ENCODE measurements around the gene PLCL1. TPM values are rescaled to one million over a fixed set of nuclear protein-coding genes. Genes with fewer than 3 reads are reported as not detected.

PLCL1 gene
- total and polyA plus RNA-seq, 2 donors (not counting 3 experiments of a cell fraction or from before 2014, with no cell fraction given) = 0.79 to 3.4 TPM

- Histone ChIP-seq H3K27me3 (ENCODE audit: control insufficient read depth in 2 of 2, insufficient read depth in 2 of 2, low read length in 2 of 2) (no peaks in the 10 kb centered on the region), H3K27ac (ENCODE audit: insufficient read depth, low read depth, low read length) (no peak overlapping the region), H3K4me2 (ENCODE audit: insufficient read depth, low read length) (no peak overlapping the region), H3K4me1 (ENCODE audit: control insufficient read depth, extremely low read depth, insufficient read depth, low read length) (no peaks in the 10 kb centered on the region), H3K9me3 (replicated peaks; ENCODE audit: control insufficient read depth, insufficient read depth, low read length) (no peaks in the 10 kb centered on the region), H3K9me1 (replicated peaks; ENCODE audit: control insufficient read depth, extremely low read depth, insufficient read depth, low read length) (no peaks in the 10 kb centered on the region), H3K79me2 (ENCODE audit: control insufficient read depth, insufficient read depth, low read length) (no peaks in the 10 kb centered on the region), H3K9ac (replicated peaks; ENCODE audit: extremely low read depth, insufficient read depth, low read length) (no peak overlapping the region), H3K4me3 (replicated peaks in 1 of 3; ENCODE audit: insufficient read depth in 1 of 3, low read depth in 1 of 3, low read length in 3 of 3) (no peak overlapping the region), H4K20me1 (replicated peaks; ENCODE audit: control insufficient read depth, extremely low read depth, insufficient read depth, low read length) (no peaks in the 10 kb centered on the region), H2AFZ (ENCODE audit: low read depth, low read length) (no peak overlapping the region), H3K36me3 (ENCODE audit: control insufficient read depth in 2 of 2, extremely low read depth in 1 of 2, insufficient read depth in 2 of 2, low read length in 2 of 2) (no peaks in the 10 kb centered on the region)
- POLR2A ChIA-PET = no interaction called here
- TF ChIP-seq MAX (IDR thresholded peaks at IDR 0.05; ENCODE audit: insufficient read depth, insufficient read length) = no peak
- TF ChIP-seq MYC (IDR thresholded peaks at IDR 0.05; ENCODE audit: low read depth, low read length) = no peak
- no peak for TF ChIP-seq CTCF (IDR thresholded peaks at IDR 0.05; ENCODE audit: extremely low read depth in 1 of 2, insufficient read depth in 1 of 2, low read depth in 1 of 2, low read length in 2 of 2)
- no peak for TF ChIP-seq POLR2A (IDR thresholded peaks at IDR 0.05; ENCODE audit: low read depth, low read length)
- DNase-seq (ENCODE audit: low read depth, low spot score) (no peak), FAIRE-seq (no peak)
- intact Hi-C loops (cut with micrococcal nuclease) = no loop called here
- dilution Hi-C loops (cut with MboI; ENCODE audit: extremely low pct_ligation_motif_present, low sequenced_read_pairs) = no loop called here
- BruUV-seq (replicated peaks) = no TSS peak
- CTCF ChIA-PET = interaction anchor here (0.6 to 1.5 kb wide), 5 partner anchors 10 to 270 kb away, joined by 3 to 4 read pairs (median 3); no protein-coding TSS in a partner anchor
Observed at GRCh38 chr2:197857476-197858107, 53.2 kb downstream of the PLCL1 start.

GRCh38 chr2:197858607-197859140, 54.3 kb downstream of the PLCL1 start:
- TF ChIP-seq JUN (IDR thresholded peaks at IDR 0.05; ENCODE audit: borderline replicate concordance, insufficient read depth, insufficient read length, low read depth) (no peak), MYC (IDR thresholded peaks at IDR 0.05; ENCODE audit: low read depth, low read length) (no peak), POLR2AphosphoS5 (IDR thresholded peaks at IDR 0.05; ENCODE audit: insufficient read depth, low read depth, low read length) (no peak), EZH2 (IDR thresholded peaks at IDR 0.05; ENCODE audit: borderline replicate concordance, low read depth, low read length, severe bottlenecking) (no peak), GATA2 (IDR thresholded peaks at IDR 0.05; ENCODE audit: insufficient read depth, insufficient read length, low read depth, low read length) (no peak), FOS (IDR thresholded peaks at IDR 0.05; ENCODE audit: borderline replicate concordance, insufficient read depth, low read length) (no peak), POLR2A (IDR thresholded peaks at IDR 0.05; ENCODE audit: low read depth, low read length) (no peak), MAX (IDR thresholded peaks at IDR 0.05; ENCODE audit: insufficient read depth, insufficient read length) (no peak), CTCF (IDR thresholded peaks at IDR 0.05; ENCODE audit: extremely low read depth in 1 of 2, insufficient read depth in 1 of 2, low read depth in 1 of 2, low read length in 2 of 2) (no peak)
- H3K27ac ChIP-seq (ENCODE audit: insufficient read depth, low read depth, low read length) = no peak overlapping the region
- H3K4me3 ChIP-seq (replicated peaks in 1 of 3; ENCODE audit: insufficient read depth in 1 of 3, low read depth in 1 of 3, low read length in 3 of 3) = no peak overlapping the region
- no peaks in the 10 kb centered on the region for H3K79me2 ChIP-seq (ENCODE audit: control insufficient read depth, insufficient read depth, low read length)
- no peaks in the 10 kb centered on the region for H4K20me1 ChIP-seq (replicated peaks; ENCODE audit: control insufficient read depth, extremely low read depth, insufficient read depth, low read length)
- H3K36me3 ChIP-seq (ENCODE audit: control insufficient read depth in 2 of 2, extremely low read depth in 1 of 2, insufficient read depth in 2 of 2, low read length in 2 of 2) = no peaks in the 10 kb centered on the region
- ChIA-PET POLR2A (no interaction called here), CTCF (interaction anchor here (1.2 to 1.6 kb wide), 4 partner anchors 10 to 269 kb away, joined by 3 to 4 read pairs (median 4); no protein-coding TSS in a partner anchor)
- DNase-seq (ENCODE audit: low read depth, low spot score) (no peak), FAIRE-seq (no peak)
- dilution Hi-C loops (cut with MboI; ENCODE audit: extremely low pct_ligation_motif_present, low sequenced_read_pairs) = no loop called here
- no TSS peak for BruUV-seq (replicated peaks)
- H2AFZ ChIP-seq (ENCODE audit: low read depth, low read length) = no peak overlapping the region
- H3K4me1 ChIP-seq (ENCODE audit: control insufficient read depth, extremely low read depth, insufficient read depth, low read length) = no peaks in the 10 kb centered on the region
- intact Hi-C loops (cut with micrococcal nuclease) = no loop called here
- no peaks in the 10 kb centered on the region for H3K9me1 ChIP-seq (replicated peaks; ENCODE audit: control insufficient read depth, extremely low read depth, insufficient read depth, low read length)
- H3K9ac ChIP-seq (replicated peaks; ENCODE audit: extremely low read depth, insufficient read depth, low read length) = no peak overlapping the region
- H3K4me2 ChIP-seq (ENCODE audit: insufficient read depth, low read length) = no peak overlapping the region
- no peaks in the 10 kb centered on the region for H3K27me3 ChIP-seq (ENCODE audit: control insufficient read depth in 2 of 2, insufficient read depth in 2 of 2, low read length in 2 of 2)
- no peaks in the 10 kb centered on the region for H3K9me3 ChIP-seq (replicated peaks; ENCODE audit: control insufficient read depth, insufficient read depth, low read length)
